GM19467 (cell line): ENCODE measurements around the gene DCX.

Source experiments
- ATAC-seq: cut with Tn5 transposase; IDR thresholded peaks from one replicate; pipeline ENCODE4 v1.9.1; 2021; ENCODE audit warnings: mild to moderate bottlenecking, moderate library complexity; ENCODE audit not compliant: unreplicated experiment

Gene DCX

DNA sequence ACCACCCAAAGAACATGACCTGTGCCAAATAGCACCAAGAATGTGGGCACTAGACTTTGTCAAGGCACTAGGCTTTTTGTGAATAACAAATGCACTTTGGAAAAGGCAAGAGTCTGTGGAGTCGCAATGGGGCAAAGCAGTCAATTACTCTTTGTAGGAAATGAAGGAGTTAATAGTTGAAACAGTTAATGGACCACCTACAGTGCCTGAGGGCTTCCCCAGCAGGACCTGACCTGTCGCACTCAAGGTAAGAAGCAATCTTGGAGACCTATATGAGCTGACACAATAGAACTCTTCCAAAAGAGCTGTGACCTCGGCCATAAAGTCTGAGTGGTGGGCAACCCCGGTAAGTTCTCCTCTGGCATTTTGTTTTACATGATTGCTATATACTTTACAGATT lies 92.5 kb downstream of the DCX start:
- ATAC-seq = no peak

DNA sequence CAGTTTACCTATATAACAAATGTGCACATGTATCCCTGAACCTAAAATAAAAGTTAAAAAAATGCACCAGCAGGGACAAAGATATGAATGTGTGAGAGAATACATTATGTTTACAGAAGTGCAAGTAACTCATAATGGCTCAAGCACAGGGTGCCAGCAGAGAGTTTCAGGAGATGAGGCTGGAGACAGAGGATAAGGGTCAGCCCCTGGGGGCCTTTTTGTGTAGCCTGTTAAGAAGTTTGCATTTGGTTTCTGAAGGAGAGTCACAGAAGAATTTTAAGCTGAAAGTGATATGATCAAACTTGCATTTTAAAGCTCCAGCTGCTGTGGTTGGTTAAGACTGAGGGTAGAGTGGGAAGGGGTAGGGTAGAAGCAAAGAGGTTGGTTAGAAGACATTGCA lies 93.1 kb downstream of the DCX start:
- no peak for ATAC-seq

DNA sequence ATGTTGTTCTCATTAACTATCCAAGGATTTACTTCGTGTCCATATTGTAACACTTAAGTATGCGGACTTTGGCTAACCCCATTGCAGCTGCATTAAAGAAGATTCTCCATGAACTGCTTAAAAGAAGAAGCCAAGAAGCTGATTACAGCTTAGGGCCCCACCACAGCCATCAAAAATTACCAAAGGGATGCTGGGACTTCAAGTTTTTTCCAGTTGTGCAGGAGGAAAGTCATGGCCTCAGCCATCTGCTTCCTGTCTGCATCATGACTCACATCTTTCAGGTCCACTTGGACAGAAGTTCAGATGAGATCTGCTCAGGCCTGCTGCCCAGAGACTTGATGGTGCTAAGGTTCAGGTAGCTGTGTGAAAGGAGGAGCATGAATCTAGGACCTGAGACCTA lies 102.9 kb downstream of the DCX start:
- no peak for ATAC-seq

- ATAC-seq = no peak
Measured at GRCh38 chrX:111308039-111308438, 104.0 kb downstream of the DCX start.

DNA sequence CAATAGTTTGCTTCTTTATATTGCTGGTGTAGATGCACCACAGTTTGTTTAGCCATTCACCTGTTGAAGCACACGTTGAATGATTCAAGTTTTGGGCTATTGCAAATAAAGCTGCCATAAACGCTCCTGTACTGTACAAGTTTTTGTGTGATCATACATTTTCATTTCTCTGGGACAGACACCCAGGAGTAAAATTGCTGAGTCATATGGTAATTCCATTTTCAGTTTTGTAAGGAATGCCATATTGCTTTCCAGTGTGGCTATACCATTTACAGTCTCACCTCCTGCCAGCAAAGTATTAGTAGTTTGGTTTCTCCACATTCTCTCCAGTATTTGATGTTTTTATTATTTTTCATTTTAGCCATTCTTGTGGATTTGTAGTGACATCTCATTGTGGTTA lies 109.7 kb downstream of the DCX start:
- ATAC-seq = no peak

- no peak for ATAC-seq
Measured at GRCh38 chrX:111288841-111289240, 123.2 kb downstream of the DCX start.

GRCh38 chrX:111284631-111285293 lies 127.2 kb downstream of the DCX start:
- no peak for ATAC-seq

DNA sequence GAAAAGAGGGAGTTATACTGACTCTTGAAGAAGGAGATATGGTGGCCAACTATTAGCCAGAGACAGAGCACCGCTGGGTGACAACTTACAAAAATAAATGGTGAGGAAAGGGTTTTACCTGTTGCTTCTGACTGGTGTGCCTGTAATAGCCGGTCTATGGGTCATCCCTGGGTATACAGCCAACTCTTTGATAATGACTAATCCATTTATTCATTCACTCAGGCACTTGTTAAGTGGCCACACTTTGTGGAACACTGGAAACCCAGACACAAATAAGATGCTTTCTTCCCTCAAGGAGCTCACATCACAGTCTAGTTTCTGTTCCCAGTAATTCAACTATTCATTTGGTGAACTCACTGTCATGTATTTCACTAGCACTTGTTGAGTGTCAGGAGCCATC lies 128.5 kb downstream of the DCX start:
- no peak for ATAC-seq

DNA sequence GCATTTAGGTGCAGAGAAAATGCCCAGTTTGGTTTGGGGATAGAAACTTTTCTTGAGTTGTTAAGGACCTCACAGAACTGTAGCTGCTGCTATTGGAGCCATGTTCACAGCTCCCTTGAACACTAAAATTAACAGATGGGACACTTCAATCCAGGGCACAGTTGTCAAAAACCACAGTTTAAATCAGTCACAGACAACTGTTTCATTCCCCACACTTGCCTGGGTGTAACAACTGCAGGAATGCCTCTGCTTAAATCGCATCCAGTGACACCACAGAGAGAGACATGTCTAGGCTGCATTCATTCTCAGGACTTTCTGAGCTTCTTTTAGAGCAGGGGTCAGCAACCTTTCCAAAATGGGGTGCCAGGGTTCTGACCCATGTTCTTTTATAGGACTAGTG lies 129.0 kb downstream of the DCX start:
- no peak for ATAC-seq

DNA sequence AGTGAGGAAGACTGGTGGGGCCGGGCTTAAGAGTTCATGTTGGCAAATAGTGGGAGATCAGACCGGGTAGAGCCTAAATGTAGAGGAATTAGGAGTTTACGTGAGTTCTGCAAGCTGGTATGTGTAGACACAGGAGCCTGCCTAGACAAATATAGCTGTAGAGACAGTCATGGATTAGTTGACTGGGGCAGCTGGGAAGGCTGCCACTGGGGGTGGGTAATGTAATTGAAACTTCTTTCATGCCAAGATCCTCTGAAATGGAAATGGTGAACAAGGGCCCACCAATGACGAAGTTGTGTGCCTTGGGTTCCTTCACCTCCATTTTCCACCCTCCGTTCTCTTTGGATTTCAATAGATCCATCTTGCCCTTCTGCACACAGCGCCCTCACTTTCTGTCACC lies 129.9 kb downstream of the DCX start:
- ATAC-seq = no peak

DNA sequence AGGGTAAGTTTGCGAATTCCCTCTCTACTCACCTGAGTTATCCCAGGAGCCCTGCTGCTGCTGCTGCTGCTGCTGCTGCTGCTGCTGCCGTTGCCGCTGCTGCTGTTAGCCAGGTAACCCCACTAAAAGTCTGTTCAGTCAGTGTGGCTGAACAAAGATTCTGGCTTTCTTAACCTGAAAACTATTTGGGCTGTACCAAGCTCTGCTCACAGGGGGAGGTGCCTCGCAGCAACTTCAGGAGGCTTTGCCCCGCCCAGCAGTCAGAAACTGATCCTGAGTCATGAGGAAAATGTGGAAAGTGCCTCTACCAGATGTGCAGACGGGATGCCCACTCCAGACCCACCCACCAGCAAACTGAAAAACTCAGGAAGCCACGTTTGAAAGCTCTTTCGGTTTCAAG lies 141.7 kb downstream of the DCX start, which contains the start of gene CAPN6:
Gene CAPN6 (minus strand): TSS at position 145 of the 400 bp plus-strand sequence. CDS start 6,547 bp downstream, outside the sequence.
- ATAC-seq = no peak

DNA sequence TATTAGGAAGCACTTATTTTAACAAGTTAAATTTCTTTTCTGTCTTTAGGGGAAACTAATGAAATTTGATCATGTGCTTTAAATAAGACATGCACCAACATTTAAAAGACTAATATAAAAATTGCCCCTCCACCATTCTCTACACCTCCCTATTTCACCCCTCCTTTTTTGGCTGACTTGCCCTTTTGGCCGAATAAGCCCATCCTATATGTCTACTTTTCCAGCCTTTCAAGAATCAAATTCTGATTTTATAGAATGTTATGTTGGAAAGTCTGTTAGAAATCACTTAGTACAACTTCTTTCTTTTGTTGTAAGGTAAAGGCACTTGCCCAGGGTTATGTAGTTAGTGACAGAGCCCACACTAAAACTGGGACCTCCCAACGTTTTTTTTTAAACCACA lies 143.5 kb downstream of the DCX start:
- ATAC-seq = no peak

DNA sequence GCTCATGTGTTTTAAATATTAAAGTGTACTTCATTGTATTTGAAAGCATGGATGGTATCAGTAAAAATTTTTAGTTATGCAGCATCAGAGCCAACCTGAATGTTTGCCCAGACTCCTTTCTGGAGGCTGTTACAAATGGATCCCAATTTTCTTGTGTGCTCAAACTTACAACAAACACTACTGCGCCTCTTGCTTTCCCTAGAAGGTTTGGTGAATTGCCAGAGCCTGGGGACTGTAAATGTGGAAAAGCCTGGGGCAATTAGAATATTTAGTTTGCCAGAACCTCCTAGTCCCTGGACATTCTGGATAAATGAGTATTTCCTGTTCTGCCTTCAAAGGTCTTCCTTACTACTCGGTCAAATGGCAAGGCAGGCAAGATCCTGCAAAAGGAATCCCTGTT lies 146.5 kb downstream of the DCX start:
- no peak for ATAC-seq

GRCh38 chrX:111264385-111264784 lies 147.6 kb downstream of the DCX start:
- ATAC-seq = no peak

GRCh38 chrX:111262086-111262485 lies 149.9 kb downstream of the DCX start:
- no peak for ATAC-seq

GRCh38 chrX:111260451-111260850 lies 151.5 kb downstream of the DCX start:
- ATAC-seq = no peak

- ATAC-seq = no peak
Measured at GRCh38 chrX:111259559-111259958, 152.4 kb downstream of the DCX start.

DNA sequence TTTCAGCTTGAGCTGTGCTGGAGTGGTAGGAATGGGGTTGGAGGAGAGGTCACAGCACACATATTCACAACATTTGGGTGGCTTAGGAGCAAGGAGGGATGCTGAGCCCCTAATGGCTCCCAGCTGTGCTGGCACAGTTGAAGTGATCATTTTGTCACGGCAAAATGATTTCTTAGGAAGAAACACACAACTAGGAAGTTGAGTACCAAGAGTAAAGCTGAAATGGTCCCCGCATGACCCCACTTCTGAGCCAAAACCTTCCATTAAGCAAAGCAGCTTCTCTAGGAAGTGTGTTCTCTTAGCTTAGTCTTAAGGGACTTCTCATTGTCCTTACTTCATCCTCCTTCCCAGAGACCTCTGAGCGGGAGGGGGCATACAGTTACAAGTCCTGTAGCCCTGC lies 154.3 kb downstream of the DCX start:
- ATAC-seq = no peak

DNA sequence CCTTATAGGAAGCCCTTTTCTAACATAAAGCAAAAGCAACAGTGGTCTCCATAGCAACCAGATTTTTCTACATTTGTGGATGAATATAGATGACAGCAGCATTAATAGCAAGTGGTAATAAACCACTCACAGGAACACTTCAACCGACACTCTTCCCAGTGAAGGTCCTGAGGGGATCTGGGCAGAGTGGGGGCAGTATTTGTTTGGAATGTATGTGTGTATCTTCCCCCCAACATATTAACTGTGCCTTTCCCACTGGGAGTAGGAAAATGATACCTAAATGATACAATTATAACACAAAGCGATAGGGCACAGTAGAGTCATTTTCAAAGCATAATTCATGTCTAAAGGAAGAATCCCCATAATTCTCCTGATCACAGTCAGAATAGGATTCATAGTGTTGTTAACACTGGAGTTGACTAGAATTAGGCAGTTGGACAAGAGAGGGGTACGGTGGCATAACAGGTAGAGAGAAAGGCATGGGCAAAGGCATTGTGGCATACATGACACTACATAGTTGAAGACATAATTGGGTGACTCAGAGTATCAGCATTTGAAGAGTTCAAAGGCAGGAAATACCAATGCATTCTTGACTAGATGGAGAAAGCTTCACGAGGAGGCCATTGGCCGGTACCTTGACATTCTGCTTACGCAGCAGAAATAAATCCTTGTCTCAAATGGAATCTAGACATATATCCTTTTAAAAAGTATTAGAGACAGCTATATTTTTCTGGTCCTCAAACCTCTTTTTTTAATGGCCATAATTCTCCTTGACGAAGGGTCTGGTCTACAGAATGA lies 156.9 kb downstream of the DCX start:
- ATAC-seq = no peak

DNA sequence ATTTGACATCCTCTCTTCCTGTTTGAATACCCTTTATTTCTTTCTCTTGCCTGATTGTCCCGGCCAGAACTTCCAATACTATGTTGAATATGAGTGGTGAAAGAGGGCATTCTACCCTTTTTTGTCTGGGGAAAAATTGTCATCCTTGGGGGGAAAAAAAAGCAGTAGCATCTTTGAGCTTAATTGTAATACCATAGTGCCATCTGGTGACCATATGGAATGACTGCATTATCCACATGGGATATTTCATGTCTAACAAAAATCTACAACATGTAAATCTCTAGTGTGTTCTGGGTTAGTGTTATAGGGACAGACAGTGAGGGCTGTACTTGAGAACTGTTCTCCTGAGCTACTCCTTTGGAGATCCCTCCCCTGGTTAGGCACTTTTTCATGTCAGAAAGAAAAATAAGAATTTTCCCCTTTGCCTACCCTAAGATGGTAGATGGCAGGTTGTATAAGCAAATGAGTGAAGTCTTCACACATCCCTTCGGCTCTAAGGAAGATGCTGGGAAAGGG lies 167.7 kb downstream of the DCX start:
- no peak for ATAC-seq
